Thyroid gland (tissue), 4 donors: ENCODE results near the gene PILRB.

Experiments used
- POLR2A ChIP-seq, 2 donors: fragments of 450-650 bp; IDR thresholded peaks; one replicate each; pipeline ENCODE4 v1.6.1; 2017; ENCODE audit warnings: antibody characterized with exemption in 2 of 2, mild to moderate bottlenecking in 2 of 2, moderate library complexity in 1 of 2
- TF ChIP-seq, protein P1 (sequence below), 6 experiments: fragments of 200-600 bp in 3 of 6; fragments of 450-650 bp in 3 of 6; sonication (generic) in 3 of 6; IDR thresholded peaks; one replicate each; pipeline ENCODE4 v1.5.1; 2016 to 2019; ENCODE audit warnings: antibody characterized with exemption in 6 of 6, mild to moderate bottlenecking in 2 of 6, inconsistent platforms in 1 of 6, moderate library complexity in 1 of 6

DNA sequence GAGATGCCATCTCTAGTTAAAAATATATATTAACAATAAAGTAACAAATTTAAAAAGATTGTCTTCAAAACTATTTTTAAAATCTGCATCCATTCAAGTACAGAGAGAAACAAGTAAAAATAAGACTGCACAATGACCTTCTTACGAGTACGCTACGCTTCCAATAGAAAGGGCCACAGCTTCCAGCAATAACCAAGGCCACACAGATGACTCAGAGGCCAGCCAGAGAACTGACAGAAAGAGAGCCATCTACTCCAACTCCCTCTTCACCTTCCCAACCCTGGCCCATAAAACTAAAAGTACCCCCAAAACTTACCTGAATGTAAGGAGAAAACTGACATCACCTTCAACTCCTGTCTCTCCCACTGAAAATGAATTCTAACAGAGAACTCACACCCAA, 42.1 kb downstream of the PILRB start:
- TF ChIP-seq, protein P1, sequence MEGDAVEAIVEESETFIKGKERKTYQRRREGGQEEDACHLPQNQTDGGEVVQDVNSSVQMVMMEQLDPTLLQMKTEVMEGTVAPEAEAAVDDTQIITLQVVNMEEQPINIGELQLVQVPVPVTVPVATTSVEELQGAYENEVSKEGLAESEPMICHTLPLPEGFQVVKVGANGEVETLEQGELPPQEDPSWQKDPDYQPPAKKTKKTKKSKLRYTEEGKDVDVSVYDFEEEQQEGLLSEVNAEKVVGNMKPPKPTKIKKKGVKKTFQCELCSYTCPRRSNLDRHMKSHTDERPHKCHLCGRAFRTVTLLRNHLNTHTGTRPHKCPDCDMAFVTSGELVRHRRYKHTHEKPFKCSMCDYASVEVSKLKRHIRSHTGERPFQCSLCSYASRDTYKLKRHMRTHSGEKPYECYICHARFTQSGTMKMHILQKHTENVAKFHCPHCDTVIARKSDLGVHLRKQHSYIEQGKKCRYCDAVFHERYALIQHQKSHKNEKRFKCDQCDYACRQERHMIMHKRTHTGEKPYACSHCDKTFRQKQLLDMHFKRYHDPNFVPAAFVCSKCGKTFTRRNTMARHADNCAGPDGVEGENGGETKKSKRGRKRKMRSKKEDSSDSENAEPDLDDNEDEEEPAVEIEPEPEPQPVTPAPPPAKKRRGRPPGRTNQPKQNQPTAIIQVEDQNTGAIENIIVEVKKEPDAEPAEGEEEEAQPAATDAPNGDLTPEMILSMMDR (IDR thresholded peaks at IDR 0.05), result no peak
- TF ChIP-seq POLR2A (IDR thresholded peaks at IDR 0.05), result no peak
